SK-N-SH (cell line): ENCODE measurements around the gene GAS2L2. TPM values are rescaled to one million over a fixed set of nuclear protein-coding genes. Genes with fewer than 3 reads are reported as not detected.

ENCODE experiments used
- CTCF ChIA-PET: fragments of 300-600, 350-600 bp; formaldehyde crosslinking; extraction: SDS; loops from one replicate; lab custom pipeline; 2021; lab: Yijun Ruan, JAX
- POLR2A ChIA-PET: fragments of 350-600 bp; sonication (Branson Sonifier 250); formaldehyde crosslinking; extraction: SDS; loops from one replicate; lab custom pipeline; 2020; ENCODE audit warnings: antibody characterized with exemption, inconsistent platforms; lab: Yijun Ruan, JAX
- DNase-seq: peaks from one replicate; pipeline ENCODE4 v3.0.0; 2012
- H2AFZ ChIP-seq: fragments of 200-600 bp; sonication (generic); 2 replicates; pipeline ENCODE4 v1.8.1; 2016; ENCODE audit warnings: antibody characterized with exemption, mild to moderate bottlenecking, low read depth
- H3F3A ChIP-seq: fragments of 200-600 bp; sonication (generic); replicated peaks from 2 replicates; pipeline ENCODE3; 2016; ENCODE audit warnings: antibody characterized with exemption, mild to moderate bottlenecking; ENCODE audit not compliant: insufficient read depth
- H3K27ac ChIP-seq, 2 experiments: fragments of 200-500 bp in 1 of 2; fragments of 200-600 bp in 1 of 2; sonication (Bioruptor generic) in 1 of 2; sonication (generic), shearing (Covaris generic) in 1 of 2; 2 replicates each; pipeline versions ENCODE4 v1.5.1 to v1.6.1; 2014 to 2016; ENCODE audit warnings: low read depth in 2 of 2, inconsistent platforms in 1 of 2, low read length in 1 of 2, mild to moderate bottlenecking in 1 of 2, mixed read lengths in 1 of 2
- H3K27me3 ChIP-seq: fragments of 200-600 bp; sonication (generic), shearing (Covaris generic); 2 replicates; pipeline ENCODE4 v1.6.1; 2016; ENCODE audit warnings: mixed run types; ENCODE audit not compliant: insufficient read depth
- H3K36me3 ChIP-seq, 2 experiments: fragments of 200-500 bp in 1 of 2; fragments of 200-600 bp in 1 of 2; sonication (Bioruptor generic) in 1 of 2; sonication (generic) in 1 of 2; replicated peaks in 1 of 2; 2 replicates each; pipeline versions ENCODE3 to v1.5.1; 2014 to 2016; ENCODE audit warnings: low read length in 1 of 2, mild to moderate bottlenecking in 1 of 2; ENCODE audit not compliant: insufficient read depth in 2 of 2, control insufficient read depth in 1 of 2
- H3K4me1 ChIP-seq, 2 experiments: fragments of 200-500 bp in 1 of 2; fragments of 200-600 bp in 1 of 2; sonication (Bioruptor generic) in 1 of 2; sonication (generic), shearing (Covaris generic) in 1 of 2; 2 replicates each; pipeline versions ENCODE4 v1.5.1 to v1.6.1; 2014 to 2016; ENCODE audit warnings: low read depth in 1 of 2, low read length in 1 of 2, mixed run types in 1 of 2; ENCODE audit not compliant: insufficient read depth in 2 of 2, control insufficient read depth in 1 of 2
- H3K4me2 ChIP-seq: fragments of 200-600 bp; sonication (generic), shearing (Covaris generic); 2 replicates; pipeline ENCODE4 v1.6.1; 2017; ENCODE audit warnings: mixed run types
- H3K4me3 ChIP-seq, 2 experiments: fragments of 200-500 bp in 1 of 2; fragments of 200-600 bp in 1 of 2; sonication (Bioruptor generic) in 1 of 2; sonication (generic), shearing (Covaris generic) in 1 of 2; 2 replicates each; pipeline versions ENCODE4 v1.5.1 to v1.8.1; 2014 to 2016; ENCODE audit warnings: low read depth in 2 of 2, inconsistent platforms in 1 of 2, low read length in 1 of 2, mild to moderate bottlenecking in 1 of 2, mixed read lengths in 1 of 2, moderate library complexity in 1 of 2
- H3K79me2 ChIP-seq: fragments of 200-600 bp; sonication (generic); 2 replicates; pipeline ENCODE4 v1.8.1; 2017; ENCODE audit warnings: mild to moderate bottlenecking; ENCODE audit not compliant: insufficient read depth
- H3K9ac ChIP-seq: fragments of 200-600 bp; sonication (generic); 2 replicates; pipeline ENCODE4 v1.6.1; 2017; ENCODE audit warnings: mixed run types
- H3K9me2 ChIP-seq: fragments of 200-600 bp; sonication (generic); 2 replicates; pipeline ENCODE4 v1.6.1; 2017; ENCODE audit warnings: mixed run types
- H3K9me3 ChIP-seq: fragments of 200-600 bp; sonication (generic); 2 replicates; pipeline ENCODE4 v1.6.1; 2017; ENCODE audit warnings: mixed run types, mild to moderate bottlenecking, moderate library complexity
- H4K20me1 ChIP-seq: fragments of 200-600 bp; sonication (generic); 2 replicates; pipeline ENCODE4 v1.6.1; 2017; ENCODE audit warnings: mild to moderate bottlenecking, mixed run types; ENCODE audit not compliant: insufficient read depth
- CHD2 ChIP-seq: fragments of 150-350 bp; IDR thresholded peaks from 2 replicates; pipeline ENCODE4 v1.6.1; 2018; ENCODE audit warnings: low read length; ENCODE audit not compliant: partially characterized antibody
- EZH2phosphoT487 ChIP-seq: fragments of 200-600 bp; sonication (generic); IDR thresholded peaks from 2 replicates; pipeline ENCODE4 v1.6.1; 2017; ENCODE audit warnings: low read depth, mixed run types, mild to moderate bottlenecking, antibody characterized with exemption, moderate library complexity, borderline replicate concordance
- FOSL2 ChIP-seq: IDR thresholded peaks from 2 replicates; pipeline ENCODE4 v1.4.0; 2012; ENCODE audit warnings: low read depth, mild to moderate bottlenecking, moderate library complexity, borderline replicate concordance
- FOXJ3 ChIP-seq: sonication (generic); formaldehyde crosslinking; IDR thresholded peaks from 2 replicates; pipeline ENCODE4 v1.5.1; 2020; ENCODE audit warnings: mild to moderate bottlenecking, missing genetic modification reagents
- FOXM1 ChIP-seq: IDR thresholded peaks from 2 replicates; pipeline ENCODE4 v1.4.0; 2012; ENCODE audit warnings: low read depth, mild to moderate bottlenecking
- GABPA ChIP-seq: IDR thresholded peaks from 2 replicates; pipeline ENCODE4 v1.4.0; 2012; ENCODE audit warnings: low read depth, mild to moderate bottlenecking
- MAX ChIP-seq: IDR thresholded peaks from 2 replicates; pipeline ENCODE4 v1.4.0; 2012; ENCODE audit warnings: low read depth
- PBX3 ChIP-seq: IDR thresholded peaks from 2 replicates; pipeline ENCODE4; 2012
- RAD21 ChIP-seq: IDR thresholded peaks from 2 replicates; pipeline ENCODE4 v1.6.1; 2012; ENCODE audit warnings: mild to moderate bottlenecking, low read length
- REST ChIP-seq: IDR thresholded peaks from 2 replicates; pipeline ENCODE4 v1.6.1; 2012; ENCODE audit warnings: mild to moderate bottlenecking, low read depth, low read length, moderate library complexity
- SMC3 ChIP-seq: IDR thresholded peaks from 2 replicates; pipeline ENCODE4 v1.6.1; 2012; ENCODE audit warnings: low read depth, low read length, improper control_type of control experiment
- TAF1 ChIP-seq: IDR thresholded peaks from 2 replicates; pipeline ENCODE4 v1.6.1; 2012; ENCODE audit warnings: low read depth, mild to moderate bottlenecking, low read length, moderate library complexity, borderline replicate concordance
- TCF12 ChIP-seq: IDR thresholded peaks from 2 replicates; pipeline ENCODE4 v1.4.0; 2012
- USF2 ChIP-seq: fragments of 150-350 bp; IDR thresholded peaks from 2 replicates; pipeline ENCODE4 v1.6.1; 2017; ENCODE audit warnings: antibody characterized with exemption, low read length, low read depth, borderline replicate concordance
- ZBTB33 ChIP-seq: IDR thresholded peaks from 2 replicates; pipeline ENCODE4 v1.4.0; 2012; ENCODE audit warnings: low read depth, borderline replicate concordance
- WGBS: methylation state at CpG from one replicate; pipeline ENCODE4 v1.1.6; 2017; ENCODE audit warnings: low lambda C conversion rate; 5-methylcytosine and 5-hydroxymethylcytosine counted together
- polyA plus RNA-seq, 3 experiments: library from polyadenylated mRNA; depleted of rRNA; stranded (reverse); fragments of >200 nt; gene quantifications; 2 replicates each; pipeline ENCODE4 v1.2.3, GENCODE V29; 2012

Gene GAS2L2
- polyA plus RNA-seq, 1 of the 3 experiments (the other 2 are of a cell fraction): not detected

GRCh38 chr17:35736236-35736635 lies 16.8 kb downstream of the GAS2L2 start:
- Histone ChIP-seq H4K20me1 (no peaks in the 10 kb centered on the region), H3K9me2 (no peaks in the 10 kb centered on the region), H3K36me3 (no peaks in the 10 kb centered on the region), H3K9me3 (no peaks in the 10 kb centered on the region), H3K27me3 (no peaks in the 10 kb centered on the region), H3K79me2 (no peaks in the 10 kb centered on the region), H3F3A (no peaks in the 10 kb centered on the region), H3K4me2 (no peak overlapping the region), H3K4me1 (peaks cover under 1 to 8% of the 10 kb centered on the region in 2 experiments; a peak in 1 of 4 replicates), H3K9ac (no peak overlapping the region), H3K27ac (no peak overlapping the region), H3K4me3 (no peak overlapping the region), H2AFZ (no peak overlapping the region)
- DNase-seq: no peak
- 100% methylated on average over 2 of the region's 5 CpGs for WGBS
- ChIA-PET CTCF (interaction anchor here (0.7 to 2.7 kb wide), 4 partner anchors 11 to 142 kb away, joined by 3 to 26 read pairs (median 7); no protein-coding TSS in a partner anchor), POLR2A (no interaction called here)
- no peak for TF ChIP-seq USF2

GRCh38 chr17:35735036-35735805 lies 17.8 kb downstream of the GAS2L2 start:
- no peak for TF ChIP-seq REST
- no peak for TF ChIP-seq TCF12
- TF ChIP-seq TAF1: no peak
- TF ChIP-seq SMC3: no peak
- no peak for TF ChIP-seq FOXM1
- no peak for TF ChIP-seq FOXJ3 (CRISPR knock-in tag)
- no peak for TF ChIP-seq CHD2
- TF ChIP-seq EZH2phosphoT487: no peak
- no peak for TF ChIP-seq PBX3
- no peak for TF ChIP-seq ZBTB33
- TF ChIP-seq GABPA: no peak
- no peak for TF ChIP-seq FOSL2
- no peak for TF ChIP-seq RAD21
- no peak for TF ChIP-seq MAX
- Histone ChIP-seq H3K9me3 (no peaks in the 10 kb centered on the region), H3K27ac (no peak overlapping the region), H3F3A (no peaks in the 10 kb centered on the region), H3K9ac (no peak overlapping the region), H3K4me2 (no peak overlapping the region), H3K4me1 (peaks cover 5 to 11% of the 10 kb centered on the region in 2 experiments; a peak in 1 of 4 replicates), H3K27me3 (no peaks in the 10 kb centered on the region), H3K4me3 (no peak overlapping the region), H3K79me2 (no peaks in the 10 kb centered on the region), H3K36me3 (no peaks in the 10 kb centered on the region), H2AFZ (no peak overlapping the region), H4K20me1 (no peaks in the 10 kb centered on the region), H3K9me2 (no peaks in the 10 kb centered on the region)
- ChIA-PET CTCF (interaction anchor here (0.7 to 2.7 kb wide), 4 partner anchors 12 to 141 kb away, joined by 3 to 26 read pairs (median 7); no protein-coding TSS in a partner anchor), POLR2A (no interaction called here)
- 94% methylated on average over 21 of the region's 29 CpGs for WGBS
- DNase-seq: no peak
